PC-3 (cell line): Measurements from ENCODE around the gene DNAJC11.

Experiments
- CTCF ChIP-seq: fragments of 300-600 bp; sonication (generic); conservative IDR thresholded peaks from 2 replicates; pipeline ENCODE4 v1.5.1; 2017; ENCODE audit warnings: antibody characterized with exemption, low read depth, mild to moderate bottlenecking, low read length
- EZH2 ChIP-seq: fragments of 300-600 bp; sonication (generic); IDR thresholded peaks from one replicate; pipeline ENCODE4 v1.6.1; 2017; ENCODE audit warnings: antibody characterized with exemption, mild to moderate bottlenecking, low read length; ENCODE audit not compliant: unreplicated experiment
- EZH2phosphoT487 ChIP-seq: fragments of 300-600 bp; sonication (generic); IDR thresholded peaks from 2 replicates; pipeline ENCODE4 v1.6.1; 2018; ENCODE audit warnings: mild to moderate bottlenecking, antibody characterized with exemption, low read length, borderline replicate concordance

GRCh38 chr1:6690186-6690585 is 11.4 kb downstream of the DNAJC11 start:
- TF ChIP-seq CTCF (no peak), EZH2 (no peak), EZH2phosphoT487 (no peak)
